Omental fat pad (tissue), 4 donors: ENCODE measurements around the gene RASSF5. TPM values are rescaled to one million over a fixed set of nuclear protein-coding genes. Genes with fewer than 3 reads are reported as not detected.

Source experiments
- ATAC-seq: fragments of 150-250 bp; one replicate; pipeline ENCODE4 v1.9.1; 2016; ENCODE audit warnings: mild to moderate bottlenecking, moderate library complexity; ENCODE audit not compliant: low FRiP score
- DNase-seq: peaks from one replicate; pipeline ENCODE4 v3.0.0-alpha.2; 2019; ENCODE audit warnings: low spot score
- total RNA-seq, 4 donors: library from RNA; depleted of rRNA; stranded (reverse); fragments of >200 nt; gene quantifications; one replicate each; pipeline ENCODE4 v1.1.0, GENCODE V29; 2016
- TF ChIP-seq, protein P1 (sequence below), 3 donors: fragments of 450-650 bp; IDR thresholded peaks; one replicate each; pipeline ENCODE4 v1.5.1; 2016 to 2017; ENCODE audit warnings: antibody characterized with exemption in 3 of 3, mild to moderate bottlenecking in 3 of 3, moderate library complexity in 2 of 3

RASSF5 gene
- total RNA-seq, 4 donors from 2014 or later = 9.7 to 16.1 (median 10.8) TPM

DNA sequence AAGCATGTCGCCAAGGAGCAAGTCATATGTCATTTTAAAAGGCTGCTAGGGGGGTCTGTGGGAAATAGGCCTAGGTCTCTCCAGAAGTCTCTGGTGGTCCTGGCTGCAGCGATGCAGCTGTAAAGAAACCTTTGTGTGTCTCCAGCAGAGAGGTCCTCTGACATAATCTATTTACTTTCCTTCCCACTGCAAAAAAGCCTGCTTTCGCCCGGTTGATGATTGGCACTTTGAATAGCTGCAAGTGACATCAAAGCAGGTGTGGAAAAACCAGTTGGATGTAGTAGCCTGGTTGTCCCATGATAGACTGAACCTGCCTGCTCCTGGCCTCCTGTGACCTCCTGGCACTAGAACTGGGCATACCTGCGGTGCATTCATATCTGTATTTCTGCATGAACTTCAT lies 13.8 kb downstream of the RASSF5 start:
- TF ChIP-seq, protein P1, sequence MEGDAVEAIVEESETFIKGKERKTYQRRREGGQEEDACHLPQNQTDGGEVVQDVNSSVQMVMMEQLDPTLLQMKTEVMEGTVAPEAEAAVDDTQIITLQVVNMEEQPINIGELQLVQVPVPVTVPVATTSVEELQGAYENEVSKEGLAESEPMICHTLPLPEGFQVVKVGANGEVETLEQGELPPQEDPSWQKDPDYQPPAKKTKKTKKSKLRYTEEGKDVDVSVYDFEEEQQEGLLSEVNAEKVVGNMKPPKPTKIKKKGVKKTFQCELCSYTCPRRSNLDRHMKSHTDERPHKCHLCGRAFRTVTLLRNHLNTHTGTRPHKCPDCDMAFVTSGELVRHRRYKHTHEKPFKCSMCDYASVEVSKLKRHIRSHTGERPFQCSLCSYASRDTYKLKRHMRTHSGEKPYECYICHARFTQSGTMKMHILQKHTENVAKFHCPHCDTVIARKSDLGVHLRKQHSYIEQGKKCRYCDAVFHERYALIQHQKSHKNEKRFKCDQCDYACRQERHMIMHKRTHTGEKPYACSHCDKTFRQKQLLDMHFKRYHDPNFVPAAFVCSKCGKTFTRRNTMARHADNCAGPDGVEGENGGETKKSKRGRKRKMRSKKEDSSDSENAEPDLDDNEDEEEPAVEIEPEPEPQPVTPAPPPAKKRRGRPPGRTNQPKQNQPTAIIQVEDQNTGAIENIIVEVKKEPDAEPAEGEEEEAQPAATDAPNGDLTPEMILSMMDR (IDR thresholded peaks at IDR 0.05) = no peak
- ATAC-seq = no peak
- no peak for DNase-seq

DNA sequence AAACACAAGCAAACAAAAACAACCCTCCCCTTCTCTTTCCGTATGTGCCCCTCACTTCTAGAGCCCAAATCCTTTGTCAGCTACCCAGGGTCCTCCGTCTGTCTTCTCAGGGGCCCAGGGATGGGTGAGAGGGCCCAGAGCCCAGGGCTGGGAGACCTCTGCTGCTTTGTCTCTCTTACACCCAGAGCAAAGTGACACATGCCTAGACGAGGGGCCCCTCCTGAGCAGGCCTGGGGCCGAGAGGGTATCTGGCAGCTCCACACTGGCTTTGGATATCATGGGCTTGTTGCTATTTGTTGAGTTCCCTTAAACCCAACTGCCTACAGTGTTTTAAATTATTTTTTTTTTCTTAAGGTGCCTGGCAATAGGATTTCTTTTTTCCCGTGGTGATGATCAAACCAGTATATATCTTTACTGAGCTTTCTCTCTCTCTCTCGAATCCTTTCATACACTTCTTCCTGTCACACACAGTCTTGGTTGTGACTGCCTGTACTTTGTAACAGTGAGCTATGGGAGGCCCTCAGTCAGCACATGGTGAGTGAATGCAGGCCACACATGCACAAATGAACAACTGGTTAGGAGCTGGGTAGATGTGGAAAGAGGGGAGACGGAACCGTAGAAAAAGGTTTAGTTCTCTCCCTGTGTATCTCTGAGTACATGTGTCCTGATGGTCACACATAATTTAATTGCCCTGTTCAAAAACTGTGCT lies 14.5 kb downstream of the RASSF5 start:
- TF ChIP-seq, protein P1 (IDR thresholded peaks at IDR 0.05) = no peak
- no peak for ATAC-seq
- no peak for DNase-seq

DNA sequence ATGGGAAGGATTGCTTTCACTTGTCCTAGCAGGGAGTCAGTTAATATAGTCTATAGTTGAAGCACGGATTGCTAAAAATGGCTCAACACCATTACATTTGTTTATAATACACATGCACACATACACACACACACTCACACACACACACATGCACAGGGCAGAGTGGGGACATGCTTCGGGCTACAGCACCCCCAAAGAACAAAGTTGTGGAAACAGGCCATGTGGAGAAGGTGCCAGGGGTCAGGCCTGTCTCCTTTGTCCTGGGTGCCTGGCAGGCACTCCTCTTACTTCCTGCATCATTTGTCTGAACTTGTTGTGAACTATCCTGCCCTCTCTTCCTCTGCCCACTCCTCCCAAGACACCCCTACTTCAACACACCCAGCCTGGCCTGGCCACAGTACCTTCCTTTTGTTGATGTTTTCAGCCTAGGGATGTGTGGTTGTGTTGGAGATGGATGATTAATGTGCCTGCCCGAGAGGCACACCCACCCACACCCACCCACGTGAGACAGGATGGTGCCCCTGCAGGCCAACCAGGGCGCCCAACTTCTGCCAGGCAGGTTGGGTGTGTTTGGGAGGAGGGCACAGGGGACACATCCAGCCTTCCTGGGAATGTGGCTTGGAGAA lies 17.5 kb downstream of the RASSF5 start:
- ATAC-seq (no peak), DNase-seq (no peak)
- TF ChIP-seq, protein P1 (IDR thresholded peaks at IDR 0.05) = no peak

DNA sequence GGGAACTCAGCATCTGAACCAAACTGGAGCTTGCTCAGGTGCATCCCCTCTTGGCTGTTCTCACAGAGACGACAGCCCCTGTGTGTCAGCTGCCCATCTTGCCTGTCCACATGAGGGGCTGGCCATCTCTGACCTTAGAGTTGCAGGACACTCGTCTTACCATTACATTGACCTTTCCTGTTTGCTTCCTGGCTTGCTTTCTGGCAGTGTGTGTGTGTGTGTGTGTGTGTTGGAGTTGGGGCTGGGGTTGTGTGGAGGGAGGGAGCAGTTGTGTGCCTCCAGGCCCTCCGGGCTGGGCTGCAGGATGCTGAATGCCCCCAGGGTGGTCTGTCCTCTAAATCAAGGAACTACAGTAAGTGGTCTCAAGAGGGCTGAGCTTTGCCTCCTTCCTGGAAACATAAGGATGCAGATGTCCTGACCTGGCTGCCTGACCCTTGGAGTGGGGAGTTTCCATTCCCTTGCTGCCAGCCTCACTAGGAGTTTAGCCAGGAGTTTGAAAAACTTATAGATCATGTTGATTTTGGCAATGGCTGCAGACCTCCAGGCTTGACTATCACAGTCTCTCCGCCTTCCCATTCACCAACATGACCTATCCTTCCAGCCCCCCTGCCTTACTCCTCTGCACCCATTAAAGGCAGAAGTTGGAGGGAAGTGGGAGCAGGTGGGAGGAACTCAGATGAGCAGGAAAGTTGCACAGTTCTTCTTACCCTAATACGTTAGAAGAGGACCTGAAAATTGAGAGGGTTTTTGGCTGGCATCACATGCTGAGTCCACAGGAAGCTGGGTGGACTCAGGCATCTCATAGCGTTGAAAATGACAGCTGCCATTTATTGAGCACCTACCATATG lies 19.0 kb downstream of the RASSF5 start:
- no peak for ATAC-seq
- DNase-seq = no peak
- TF ChIP-seq, protein P1 (IDR thresholded peaks at IDR 0.05) = no peak

DNA sequence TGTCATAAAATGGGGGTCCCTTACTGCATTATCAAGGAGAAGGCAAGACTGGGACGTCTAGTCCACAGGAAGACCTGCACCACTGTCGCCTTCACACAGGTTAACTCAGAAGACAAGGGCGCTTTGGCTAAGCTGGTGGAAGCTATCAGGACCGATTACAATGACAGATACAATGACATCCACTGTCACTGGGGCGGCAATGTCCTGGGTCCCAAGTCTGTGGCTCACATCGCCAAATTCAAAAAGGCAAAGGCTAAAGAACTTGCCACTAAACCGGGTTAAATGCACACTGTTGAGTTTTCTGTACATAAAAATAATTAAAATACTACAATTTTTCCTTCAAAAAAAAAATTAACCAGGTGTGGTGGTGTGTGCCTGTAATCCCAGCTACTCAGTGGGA lies 22.1 kb downstream of the RASSF5 start:
- ATAC-seq (no peak), DNase-seq (no peak)
- TF ChIP-seq, protein P1 (IDR thresholded peaks at IDR 0.05) = no peak

DNA sequence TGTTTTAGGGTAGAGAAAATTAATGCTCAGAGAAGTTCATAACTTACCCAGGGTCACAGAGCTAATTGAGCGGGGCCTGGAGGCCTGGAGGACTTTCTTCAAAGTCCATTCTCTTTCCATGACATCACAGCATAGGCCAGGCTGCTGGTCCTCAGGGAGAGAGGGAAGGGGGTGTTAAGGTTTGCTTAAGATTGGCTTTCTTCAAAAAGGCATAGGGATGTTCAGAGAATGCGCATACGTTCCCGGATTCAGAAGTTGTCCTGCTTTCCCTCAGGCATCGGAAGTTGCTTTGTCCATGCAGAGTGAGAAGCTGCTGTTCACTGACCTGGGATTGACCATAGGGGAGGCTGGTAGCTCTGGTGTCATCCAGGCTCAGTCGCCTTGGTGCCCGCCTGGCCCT lies 25.0 kb downstream of the RASSF5 start:
- no peak for DNase-seq
- ATAC-seq = no peak
- TF ChIP-seq, protein P1 (IDR thresholded peaks at IDR 0.05) = no peak
